Astrocyte of the cerebellum (primary cell): ENCODE results near the gene CLCN7.

Source experiments
- DNase-seq: peaks from one replicate; pipeline ENCODE4 v3.0.0-alpha.2; 2011; ENCODE audit warnings: low read depth
- H3K4me3 ChIP-seq: 2 replicates; pipeline ENCODE4 v1.5.1; 2011; ENCODE audit warnings: mild to moderate bottlenecking, low read depth, low read length, moderate library complexity
- CTCF ChIP-seq: IDR thresholded peaks from 2 replicates; pipeline ENCODE4 v1.5.1; 2012; ENCODE audit warnings: low read length, low read depth, moderate library complexity, mild to moderate bottlenecking; ENCODE audit errors: missing control alignments
- in situ Hi-C: cut with HindIII; loops from 2 replicates; pipeline ENCODE4 v1.10.0; 2017; ENCODE audit warnings: low sequenced_read_pairs

The CLCN7 gene

DNA sequence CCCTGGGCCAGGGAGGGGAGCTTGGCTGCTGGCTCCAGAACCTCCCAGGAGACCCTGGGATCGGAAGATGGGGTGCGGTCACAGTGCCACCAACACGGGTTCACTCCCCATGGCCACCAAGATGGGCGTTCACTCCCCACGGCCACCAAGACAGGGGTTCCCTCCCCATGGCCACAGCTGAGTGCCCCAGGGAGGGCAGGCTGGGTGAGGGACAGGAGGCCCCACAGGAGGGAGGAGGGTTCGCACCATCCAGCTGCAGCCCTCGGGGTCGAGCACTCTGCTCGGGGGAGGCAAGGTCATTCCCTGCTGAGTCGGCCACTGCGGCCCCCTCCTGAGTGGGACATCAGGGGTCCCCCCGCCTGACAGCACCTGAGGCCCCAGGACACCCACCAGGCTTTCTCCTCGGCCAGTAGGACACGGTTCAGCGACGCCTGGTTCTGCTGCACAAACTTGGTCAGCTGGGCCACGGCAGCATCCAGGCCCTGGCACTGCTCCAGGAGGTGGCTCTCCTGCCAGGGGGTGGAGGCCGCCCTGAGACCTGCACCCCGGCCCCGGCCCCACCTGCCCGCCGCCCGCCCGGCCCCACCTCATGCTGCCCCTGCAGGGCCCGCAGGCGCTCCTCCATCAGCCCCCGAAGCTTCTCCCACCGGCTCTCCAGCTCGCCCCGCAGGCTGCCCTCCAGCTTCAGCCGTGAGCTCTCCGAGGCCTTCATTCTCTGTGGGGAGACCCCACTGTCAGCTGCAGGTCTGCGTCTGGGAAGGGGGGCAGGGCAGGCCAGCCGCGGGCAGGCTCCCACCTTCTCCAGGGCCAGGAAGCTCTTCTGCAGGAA, 36.4 kb downstream of the CLCN7 start:
- DNase-seq, result no peak
- TF ChIP-seq CTCF, result no peak
- in situ Hi-C loops, result no loop called here
- no peak overlapping the region for H3K4me3 ChIP-seq

- in situ Hi-C loops, result no loop called here
- no peak for TF ChIP-seq CTCF
- H3K4me3 ChIP-seq, result no peak overlapping the region
- no peak for DNase-seq
Measured at GRCh38 chr16:1437606-1438005, 37.2 kb downstream of the CLCN7 start.

GRCh38 chr16:1436731-1437355, 38.0 kb downstream of the CLCN7 start:
- DNase-seq, result no peak
- H3K4me3 ChIP-seq, result no peak overlapping the region
- in situ Hi-C loops, result no loop called here
- no peak for TF ChIP-seq CTCF

DNA sequence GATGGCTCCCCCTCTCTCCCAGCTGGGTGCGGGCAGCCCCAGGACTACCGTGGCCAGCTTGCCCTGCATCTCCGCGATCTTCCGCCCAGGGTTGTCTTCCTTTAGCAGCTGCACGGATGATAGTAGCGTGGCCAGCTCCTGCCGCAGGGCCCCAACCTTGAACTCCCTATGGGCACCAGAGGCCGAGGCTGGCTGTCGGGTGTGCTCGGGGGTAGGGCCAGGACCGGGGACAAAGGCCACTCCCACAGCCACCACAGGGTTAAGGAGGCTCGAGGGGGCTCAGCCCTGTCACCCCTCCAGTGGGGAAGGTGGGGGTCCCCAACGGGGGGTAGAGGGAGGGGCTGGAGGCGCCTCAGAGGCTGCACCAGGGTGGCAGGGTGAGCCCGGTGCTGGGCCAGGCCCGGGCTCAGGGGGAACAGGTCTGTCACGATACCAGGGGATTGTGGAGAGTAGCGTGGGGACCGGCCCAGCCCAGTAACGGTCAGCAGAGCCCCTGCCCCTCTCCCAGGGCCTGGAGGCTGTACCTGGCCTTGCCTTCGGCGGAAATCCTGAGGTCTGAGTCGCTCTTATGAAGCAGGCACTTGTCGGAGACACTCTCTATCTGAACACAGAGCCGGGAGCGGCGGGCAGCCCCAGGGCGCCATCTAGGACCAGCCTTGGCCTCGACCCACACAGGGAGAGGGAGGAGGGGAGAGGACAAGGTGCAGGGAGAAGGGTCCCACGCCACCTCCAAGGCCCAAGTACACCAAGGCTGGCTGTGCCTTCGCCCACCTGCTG, 38.7 kb downstream of the CLCN7 start:
- in situ Hi-C loops, result no loop called here
- H3K4me3 ChIP-seq, result no peak overlapping the region
- no peak for TF ChIP-seq CTCF
- DNase-seq, result no peak

DNA sequence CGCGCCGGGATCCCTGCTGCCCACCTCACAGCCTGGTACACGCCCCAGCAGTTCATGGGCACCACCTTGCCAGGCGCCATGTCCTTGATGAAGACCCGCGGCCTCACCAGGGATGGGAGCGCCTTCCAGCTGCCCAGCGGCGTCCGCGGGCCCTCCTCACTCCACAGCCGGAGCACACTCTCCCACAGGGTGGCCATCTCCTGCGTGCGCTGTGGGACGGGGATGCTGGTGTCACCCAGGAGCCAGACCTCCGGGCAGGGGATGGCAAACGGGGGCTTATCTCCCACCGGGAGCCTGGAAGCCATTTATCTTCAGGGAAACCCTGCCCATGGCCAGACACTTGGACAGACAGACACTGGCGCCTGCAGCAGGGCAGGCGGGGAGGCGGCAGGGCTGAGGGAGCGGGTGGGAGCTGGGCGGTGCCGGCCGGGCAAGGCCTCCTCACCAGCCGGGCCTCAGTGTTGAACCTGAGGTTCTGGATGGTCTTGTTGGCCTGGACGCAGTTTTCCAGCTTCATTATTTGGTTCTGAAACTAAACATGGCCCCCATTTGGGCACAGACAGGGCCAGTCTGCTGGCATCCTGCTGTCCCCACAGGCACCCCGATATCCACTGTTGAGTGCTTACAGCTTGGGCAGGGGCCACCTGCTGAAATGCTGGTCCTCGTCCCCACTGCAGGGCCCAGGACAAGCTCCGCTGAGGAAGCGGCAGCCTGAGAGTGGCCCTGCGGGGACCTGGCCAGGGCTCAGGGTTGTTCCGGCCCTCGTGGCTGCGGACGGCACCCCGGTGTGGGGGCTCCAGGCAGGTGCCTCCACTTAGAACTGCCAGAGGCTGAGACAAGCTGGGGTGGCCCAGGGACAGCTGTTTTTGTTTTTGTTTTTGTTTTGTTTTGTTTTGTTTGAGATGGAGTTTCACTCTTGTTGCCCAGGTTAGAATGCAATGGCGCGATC, 39.9 kb downstream of the CLCN7 start:
- H3K4me3 ChIP-seq, result no peak overlapping the region
- TF ChIP-seq CTCF, result no peak
- DNase-seq, result no peak
- in situ Hi-C loops, result no loop called here
